ENCODE data around the gene ENPP6. TPM values are rescaled to one million over a fixed set of nuclear protein-coding genes. Genes with fewer than 3 reads are reported as not detected.

The ENPP6 gene
- total RNA-seq, 1 donor, result not detected

- Histone ChIP-seq H3K27me3 (ENCODE audit: insufficient read depth, low read length) (no peaks in the 10 kb centered on the region), H3K9me3 (ENCODE audit: low read depth, low read length) (no peaks in the 10 kb centered on the region), H3K4me1 (ENCODE audit: insufficient read depth, low read length) (no peaks in the 10 kb centered on the region), H4K20me1 (ENCODE audit: insufficient read depth, low read length) (no peaks in the 10 kb centered on the region), H3K4me3 (ENCODE audit: insufficient read depth, low read length) (no peak overlapping the region), H3K27ac (ENCODE audit: low read depth, low read length) (no peak overlapping the region), H3K4me2 (ENCODE audit: insufficient read depth, low read length) (no peak overlapping the region), H3K79me2 (ENCODE audit: insufficient read depth, low read length) (no peaks in the 10 kb centered on the region), H3K36me3 (ENCODE audit: insufficient read depth, low read length) (no peaks in the 10 kb centered on the region), H2AFZ (ENCODE audit: low read length) (no peak overlapping the region)
- TF ChIP-seq, protein P1, sequence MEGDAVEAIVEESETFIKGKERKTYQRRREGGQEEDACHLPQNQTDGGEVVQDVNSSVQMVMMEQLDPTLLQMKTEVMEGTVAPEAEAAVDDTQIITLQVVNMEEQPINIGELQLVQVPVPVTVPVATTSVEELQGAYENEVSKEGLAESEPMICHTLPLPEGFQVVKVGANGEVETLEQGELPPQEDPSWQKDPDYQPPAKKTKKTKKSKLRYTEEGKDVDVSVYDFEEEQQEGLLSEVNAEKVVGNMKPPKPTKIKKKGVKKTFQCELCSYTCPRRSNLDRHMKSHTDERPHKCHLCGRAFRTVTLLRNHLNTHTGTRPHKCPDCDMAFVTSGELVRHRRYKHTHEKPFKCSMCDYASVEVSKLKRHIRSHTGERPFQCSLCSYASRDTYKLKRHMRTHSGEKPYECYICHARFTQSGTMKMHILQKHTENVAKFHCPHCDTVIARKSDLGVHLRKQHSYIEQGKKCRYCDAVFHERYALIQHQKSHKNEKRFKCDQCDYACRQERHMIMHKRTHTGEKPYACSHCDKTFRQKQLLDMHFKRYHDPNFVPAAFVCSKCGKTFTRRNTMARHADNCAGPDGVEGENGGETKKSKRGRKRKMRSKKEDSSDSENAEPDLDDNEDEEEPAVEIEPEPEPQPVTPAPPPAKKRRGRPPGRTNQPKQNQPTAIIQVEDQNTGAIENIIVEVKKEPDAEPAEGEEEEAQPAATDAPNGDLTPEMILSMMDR (IDR thresholded peaks at IDR 0.05; ENCODE audit: extremely low read depth, low read depth, low read length), result no peak
- no peak for DNase-seq (ENCODE audit: insufficient read length, low spot score, missing footprints)
These were observed 107.0 kb downstream of the ENPP6 start for GRCh38 chr4:184110452-184111224.

GRCh38 chr4:184108006-184108501 is 109.6 kb downstream of the ENPP6 start:
- no peaks in the 10 kb centered on the region for H3K27me3 ChIP-seq (ENCODE audit: insufficient read depth, low read length)
- no peak overlapping the region for H2AFZ ChIP-seq (ENCODE audit: low read length)
- TF ChIP-seq, protein P1 (IDR thresholded peaks at IDR 0.05; ENCODE audit: extremely low read depth, low read depth, low read length), result no peak
- H3K4me3 ChIP-seq (ENCODE audit: insufficient read depth, low read length), result no peak overlapping the region
- no peaks in the 10 kb centered on the region for H3K36me3 ChIP-seq (ENCODE audit: insufficient read depth, low read length)
- no peak for DNase-seq (ENCODE audit: insufficient read length, low spot score, missing footprints)
- no peak overlapping the region for H3K27ac ChIP-seq (ENCODE audit: low read depth, low read length)
- no peaks in the 10 kb centered on the region for H3K9me3 ChIP-seq (ENCODE audit: low read depth, low read length)
- no peaks in the 10 kb centered on the region for H3K79me2 ChIP-seq (ENCODE audit: insufficient read depth, low read length)
- H3K4me2 ChIP-seq (ENCODE audit: insufficient read depth, low read length), result no peak overlapping the region
- no peaks in the 10 kb centered on the region for H4K20me1 ChIP-seq (ENCODE audit: insufficient read depth, low read length)
- no peaks in the 10 kb centered on the region for H3K4me1 ChIP-seq (ENCODE audit: insufficient read depth, low read length)

DNA sequence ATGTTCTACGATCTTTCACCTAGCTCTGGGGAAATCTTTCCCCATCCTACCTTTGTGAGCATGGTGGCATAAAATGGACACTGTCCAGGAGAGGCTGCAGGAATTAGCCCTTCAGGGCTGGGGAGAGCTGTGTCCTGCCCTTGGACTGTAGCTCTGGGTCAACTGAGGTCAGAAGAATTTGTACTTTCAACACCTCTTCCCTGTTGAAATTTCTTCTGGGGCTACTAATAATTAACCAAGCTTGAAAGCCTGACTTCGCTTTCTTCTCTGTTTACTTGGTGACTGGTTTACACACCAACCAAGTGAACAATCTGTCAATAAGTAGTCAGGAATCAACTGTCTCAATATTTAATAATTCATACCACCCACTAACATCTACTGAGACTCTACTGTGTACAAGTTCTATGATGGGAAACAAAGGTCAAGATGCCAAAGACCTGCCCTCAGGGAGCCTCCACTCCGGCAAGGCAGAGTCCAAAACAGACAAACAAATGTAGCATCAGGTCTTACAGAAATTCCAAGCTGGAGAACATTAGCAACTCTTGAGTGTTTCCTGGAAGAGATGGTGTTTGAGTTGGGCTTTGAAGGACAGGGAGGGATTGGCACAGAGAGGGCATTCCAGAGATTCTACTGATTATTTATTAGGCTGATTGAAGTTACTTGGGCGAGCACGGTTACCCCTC is 113.1 kb downstream of the ENPP6 start:
- TF ChIP-seq, protein P1 (IDR thresholded peaks at IDR 0.05; ENCODE audit: extremely low read depth, low read depth, low read length), result no peak
- H3K36me3 ChIP-seq (ENCODE audit: insufficient read depth, low read length), result no peaks in the 10 kb centered on the region
- H3K4me2 ChIP-seq (ENCODE audit: insufficient read depth, low read length), result no peak overlapping the region
- H3K4me3 ChIP-seq (ENCODE audit: insufficient read depth, low read length), result no peak overlapping the region
- H3K27me3 ChIP-seq (ENCODE audit: insufficient read depth, low read length), result no peaks in the 10 kb centered on the region
- no peak for DNase-seq (ENCODE audit: insufficient read length, low spot score, missing footprints)
- no peak overlapping the region for H2AFZ ChIP-seq (ENCODE audit: low read length)
- H4K20me1 ChIP-seq (ENCODE audit: insufficient read depth, low read length), result no peaks in the 10 kb centered on the region
- no peak overlapping the region for H3K27ac ChIP-seq (ENCODE audit: low read depth, low read length)
- H3K79me2 ChIP-seq (ENCODE audit: insufficient read depth, low read length), result no peaks in the 10 kb centered on the region
- H3K4me1 ChIP-seq (ENCODE audit: insufficient read depth, low read length), result no peaks in the 10 kb centered on the region
- no peaks in the 10 kb centered on the region for H3K9me3 ChIP-seq (ENCODE audit: low read depth, low read length)

All from osteoblast (primary cell).